Pulmonary artery endothelial cell (primary cell): ENCODE measurements around the gene C1orf35. TPM values are rescaled to one million over a fixed set of nuclear protein-coding genes. Genes with fewer than 3 reads are reported as not detected.

Experiments
- DNase-seq: peaks from one replicate; pipeline ENCODE4 v3.0.0-alpha.2; 2011; ENCODE audit warnings: low read depth, low spot score
- total RNA-seq: library from RNA; depleted of rRNA; stranded (reverse); fragments of >200 nt; gene quantifications from 2 replicates; pipeline ENCODE4 v1.2.3, GENCODE V29; 2014

The C1orf35 gene
- total RNA-seq, 1 donor from 2014 or later: 11.3 TPM

DNA sequence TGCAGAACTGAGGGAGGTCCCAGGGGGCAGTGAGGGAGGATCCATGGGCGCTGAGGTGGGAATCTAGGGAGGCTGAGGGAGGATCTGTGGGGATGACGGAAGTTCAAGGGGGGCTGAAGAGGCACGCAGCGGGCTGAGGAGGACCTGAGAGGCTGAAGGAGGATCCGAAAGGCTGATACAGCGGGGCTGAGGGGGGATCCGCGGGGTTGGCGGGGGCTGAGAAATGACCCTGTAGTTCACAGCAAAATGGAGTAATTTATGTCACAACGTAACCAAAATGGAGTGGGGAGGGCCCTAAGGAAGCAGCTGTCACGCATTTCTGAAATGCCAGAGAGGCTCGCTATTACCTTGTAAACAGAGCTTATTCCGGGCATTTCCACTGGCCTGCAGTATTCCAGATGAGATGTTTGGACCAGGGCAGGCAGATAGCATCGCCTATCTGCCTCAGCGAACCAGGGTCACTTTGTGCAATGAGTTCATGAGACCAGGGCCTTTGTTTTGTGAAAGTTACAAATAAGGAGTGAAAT, 6.9 kb upstream of the C1orf35 start:
- DNase-seq: no peak

DNA sequence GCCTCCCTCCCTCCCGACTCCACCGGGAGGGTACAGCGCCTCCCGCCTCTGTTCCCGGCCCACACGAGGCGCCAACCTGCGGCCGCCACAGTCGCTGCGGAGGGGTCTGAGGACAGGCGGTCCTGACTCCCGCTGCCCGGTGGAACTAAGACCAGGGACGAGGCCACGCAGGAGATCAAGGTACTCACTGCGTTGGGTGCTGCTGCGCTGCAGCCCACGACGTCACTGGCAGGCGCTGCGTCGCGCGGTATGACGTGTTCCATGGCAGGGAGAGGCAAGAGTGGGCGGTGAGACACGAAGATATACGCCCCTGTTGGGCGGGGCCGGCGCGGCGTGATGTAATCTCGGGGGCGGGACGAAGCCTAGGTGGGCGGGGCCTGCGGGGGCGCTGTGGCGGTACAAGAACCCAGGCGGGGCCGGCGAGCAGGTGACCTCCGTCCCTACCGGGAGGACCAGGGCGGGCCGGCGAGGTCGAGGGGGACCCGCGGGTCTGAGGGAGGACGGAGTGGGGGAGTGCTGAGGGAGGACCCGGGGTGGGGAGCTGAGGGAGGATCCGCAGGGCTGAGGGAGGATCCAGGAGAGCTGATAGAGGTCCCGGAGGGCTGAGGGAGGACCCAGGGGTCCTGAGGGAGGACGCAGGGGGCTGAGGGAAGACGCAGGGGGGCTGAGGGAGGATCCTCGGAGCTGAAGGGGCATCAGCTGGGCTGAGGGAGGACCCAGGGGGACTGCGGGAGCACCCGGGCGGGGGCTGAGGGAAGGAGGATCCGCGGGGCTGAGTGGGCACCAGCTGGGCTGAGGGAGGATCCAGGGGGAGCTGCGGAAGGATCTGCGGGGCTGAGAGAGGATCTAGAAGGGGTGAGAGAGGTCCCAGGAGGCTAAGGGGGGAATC, 6.2 kb upstream of the C1orf35 start, which contains the start of gene MRPL55:
TSS of gene MRPL55 (minus strand) at position 227 of the 889 bp plus-strand sequence. CDS start 1,039 bp downstream, outside the sequence.
- DNase-seq: peak; percentile 85

GRCh38 chr1:228108742-228109072, 5.6 kb upstream of the C1orf35 start:
- DNase-seq: no peak

- DNase-seq: no peak
These were observed 5.0 kb upstream of the C1orf35 start for GRCh38 chr1:228108055-228108690.

DNA sequence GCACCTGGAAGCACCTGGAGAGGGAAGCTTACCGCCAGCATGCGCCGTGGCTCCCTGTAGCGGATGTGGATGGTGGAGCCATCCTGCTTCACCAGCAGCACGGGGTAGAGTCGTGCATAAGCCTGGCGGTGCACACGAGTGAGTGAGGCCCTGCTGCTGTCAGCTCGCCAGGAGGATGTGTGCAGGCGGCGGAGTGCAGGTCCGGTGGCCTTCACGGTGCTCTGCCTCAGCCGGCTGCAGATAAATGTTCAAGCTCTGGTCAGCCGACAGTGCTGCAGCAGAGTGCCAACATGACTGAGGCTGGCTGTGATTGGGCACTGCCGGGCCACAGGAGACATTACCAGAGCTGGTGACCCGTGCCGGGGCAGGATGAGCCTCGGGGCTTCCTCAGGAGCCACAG, 4.5 kb upstream of the C1orf35 start:
- DNase-seq: no peak

- DNase-seq: no peak
These were observed 3.6 kb upstream of the C1orf35 start for GRCh38 chr1:228106800-228107054.

DNA sequence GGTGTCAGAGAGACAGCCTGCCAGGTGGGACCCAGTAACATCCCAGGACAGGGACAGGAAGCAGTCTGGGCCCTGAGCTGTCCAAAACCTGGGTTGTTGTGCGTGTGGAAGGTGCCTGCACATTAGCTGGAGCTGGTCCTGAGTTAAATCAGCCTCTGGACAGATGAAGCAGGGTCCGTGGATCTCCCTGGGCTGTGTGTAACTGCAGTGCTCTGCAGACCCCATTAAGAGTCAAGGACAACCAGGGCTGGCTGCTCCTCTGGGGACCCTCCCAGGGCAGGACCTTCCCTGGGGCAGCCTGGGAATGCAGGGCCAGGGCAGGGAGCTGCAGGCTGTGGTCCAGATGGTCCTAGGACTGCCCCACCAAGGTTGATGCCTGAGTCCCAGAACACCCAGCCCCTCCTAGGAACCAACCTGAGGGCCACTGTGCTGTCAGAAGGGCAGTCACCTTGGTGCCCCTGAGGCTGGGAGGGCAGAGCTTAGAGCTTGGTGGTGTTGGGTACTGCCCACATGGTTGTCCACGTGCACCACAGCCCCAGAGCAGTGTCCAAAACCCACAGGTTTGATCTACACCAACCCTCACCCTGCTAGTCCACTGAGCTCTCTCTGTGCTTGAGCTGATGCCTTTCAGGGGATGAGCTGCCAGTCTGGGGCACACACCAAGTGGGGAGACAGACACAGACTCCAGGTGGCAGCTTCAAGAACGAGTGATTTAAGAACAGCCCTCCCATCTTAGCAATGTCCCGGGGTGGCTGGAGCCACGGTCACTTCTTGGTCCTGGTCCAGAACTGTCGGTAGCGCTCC, 3.1 kb upstream of the C1orf35 start:
- no peak for DNase-seq

- DNase-seq: no peak
These were observed 2.3 kb upstream of the C1orf35 start for GRCh38 chr1:228105270-228105995.

DNA sequence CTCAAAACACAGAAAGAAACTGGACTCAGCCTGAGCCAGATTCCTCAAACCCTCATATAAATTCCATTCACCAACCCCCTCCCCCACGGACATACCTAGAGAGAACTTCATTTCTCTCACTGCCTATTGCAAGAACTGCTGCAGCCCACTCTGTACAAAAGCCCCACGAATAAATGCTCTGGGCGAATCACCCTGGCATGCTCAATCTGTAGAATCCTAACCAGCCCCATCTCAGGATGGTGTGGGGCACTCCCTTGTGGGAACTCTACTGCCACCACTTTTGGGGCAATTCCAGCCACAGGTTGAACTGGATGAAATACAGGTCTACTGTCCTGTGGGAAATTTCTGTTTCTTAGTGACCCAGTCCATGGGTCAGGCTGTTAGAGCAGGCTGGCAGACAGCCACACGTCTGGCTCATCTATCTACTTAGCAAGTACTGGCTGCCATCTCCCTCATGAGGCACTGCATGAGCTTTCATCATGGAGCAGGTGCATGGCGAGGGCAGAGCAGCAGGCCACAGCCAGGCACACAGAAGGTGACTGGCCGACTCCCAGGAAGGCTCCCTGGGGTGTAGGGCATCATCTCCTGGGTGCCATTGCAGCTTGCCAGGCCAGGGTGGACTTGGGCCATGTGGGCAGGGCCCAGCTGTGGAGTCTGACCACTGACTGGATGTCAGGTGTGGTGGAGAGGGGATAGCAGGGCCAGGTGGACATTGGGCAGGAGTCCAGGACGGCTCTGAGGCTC, 1.6 kb upstream of the C1orf35 start:
- no peak for DNase-seq

DNA sequence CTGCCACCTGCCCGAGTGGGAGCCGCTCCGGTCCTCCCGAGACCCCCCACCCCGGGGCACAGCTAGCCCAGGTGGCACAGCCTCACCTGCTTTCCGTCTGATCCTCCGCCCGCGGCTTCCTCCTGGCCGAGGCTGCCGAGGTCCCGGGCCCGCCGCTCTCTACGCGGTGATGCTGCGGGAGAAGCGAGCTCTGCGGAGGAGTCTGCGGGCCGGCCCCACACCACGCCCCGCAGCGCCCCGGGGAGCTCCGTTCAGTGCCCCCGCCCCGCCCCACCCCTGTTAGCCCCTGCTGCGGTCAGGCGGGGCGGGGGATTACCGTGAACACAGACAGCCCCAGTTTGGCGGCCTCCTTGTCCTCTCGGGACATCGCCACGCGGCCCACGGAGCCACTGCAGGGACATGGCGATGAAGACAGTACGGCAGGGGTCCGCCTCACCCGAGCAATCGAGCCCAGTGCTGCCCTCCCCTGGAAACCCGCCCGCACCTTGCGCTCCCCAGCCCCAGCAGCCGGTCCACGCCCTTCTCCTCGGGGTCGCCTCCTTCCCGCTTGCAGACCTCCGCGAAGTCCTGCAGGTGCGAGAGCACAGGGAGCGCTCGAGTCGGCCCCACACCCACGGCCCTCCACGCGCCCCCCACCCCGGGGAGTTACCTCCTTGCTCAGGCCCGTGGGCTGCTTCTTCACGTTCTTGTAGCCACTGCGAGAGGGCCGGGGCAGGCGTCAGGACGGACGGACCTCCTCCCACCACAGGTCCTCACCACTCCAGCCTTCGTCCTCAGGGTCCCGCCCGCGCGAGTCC, 933 bp downstream of the C1orf35 start:
- no peak for DNase-seq

GRCh38 chr1:228101614-228101993, 1.5 kb downstream of the C1orf35 start:
- no peak for DNase-seq

DNA sequence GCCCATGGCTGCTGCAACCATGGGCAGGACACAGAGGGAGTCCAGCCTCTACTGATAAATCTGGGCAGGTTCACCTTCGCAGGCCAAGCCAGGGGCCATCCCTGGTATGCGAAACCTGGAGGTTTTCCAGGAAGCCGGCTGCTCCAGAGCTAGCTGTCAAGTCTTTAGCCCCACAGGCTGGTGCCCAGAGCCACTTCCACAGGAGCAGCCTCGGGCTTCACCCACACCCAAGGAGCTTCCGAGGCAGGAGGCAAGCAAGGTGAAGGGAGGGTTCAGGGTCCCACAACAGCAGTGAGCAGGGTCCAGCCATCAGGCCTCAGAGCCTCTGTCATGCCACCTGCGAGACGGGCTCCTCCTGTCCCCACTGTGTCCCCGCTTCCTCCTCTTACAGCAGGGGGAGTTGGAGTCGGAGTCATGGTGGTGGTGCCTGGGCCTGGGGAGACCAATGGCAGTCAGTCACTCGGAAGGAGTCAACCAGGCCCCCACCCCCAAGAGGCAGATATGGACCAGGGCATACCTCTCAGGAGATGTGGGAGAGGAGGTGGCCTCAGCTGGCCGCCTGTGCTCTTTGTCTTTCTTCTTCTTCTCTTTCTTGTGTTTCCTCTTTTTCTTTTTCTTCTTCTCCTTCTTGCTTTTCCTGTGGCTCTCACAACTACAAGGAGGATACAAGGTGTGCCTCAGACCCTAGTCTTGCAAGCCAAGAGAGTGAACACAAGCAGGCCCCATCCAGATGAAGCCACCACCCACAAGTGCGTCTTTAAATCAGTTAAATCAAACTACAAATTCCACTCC, 2.1 kb downstream of the C1orf35 start:
- DNase-seq: no peak

- no peak for DNase-seq
These were observed 3.8 kb downstream of the C1orf35 start for GRCh38 chr1:228099331-228099732.

DNA sequence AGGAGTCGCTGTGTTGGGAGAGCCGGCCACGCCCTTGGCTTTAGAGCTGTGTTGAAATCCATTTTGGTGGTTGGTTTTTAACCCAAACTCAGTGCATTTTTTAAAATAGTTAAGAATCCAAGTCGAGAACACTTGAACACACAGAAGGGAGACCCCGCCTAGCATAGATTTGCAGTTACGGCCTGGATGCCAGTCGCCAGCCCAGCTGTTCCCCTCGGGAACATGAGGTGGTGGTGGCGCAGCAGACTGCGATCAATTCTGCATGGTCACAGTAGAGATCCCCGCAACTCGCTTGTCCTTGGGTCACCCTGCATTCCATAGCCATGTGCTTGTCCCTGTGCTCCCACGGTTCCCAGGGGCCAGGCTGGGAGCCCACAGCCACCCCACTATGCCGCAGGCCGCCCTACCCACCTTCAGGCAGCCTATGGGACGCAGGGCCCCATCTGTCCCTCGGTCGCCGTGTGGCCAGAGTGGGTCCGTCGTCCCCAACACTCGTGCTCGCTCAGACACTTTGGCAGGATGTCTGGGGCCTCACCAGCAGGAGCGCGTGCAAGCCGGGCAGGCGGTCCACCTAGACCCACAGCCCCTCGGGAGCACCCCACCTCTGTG, 4.7 kb downstream of the C1orf35 start:
- no peak for DNase-seq

- no peak for DNase-seq
These were observed 5.6 kb downstream of the C1orf35 start for GRCh38 chr1:228097333-228098081.

GRCh38 chr1:228096416-228097332, 6.5 kb downstream of the C1orf35 start:
- no peak for DNase-seq

DNA sequence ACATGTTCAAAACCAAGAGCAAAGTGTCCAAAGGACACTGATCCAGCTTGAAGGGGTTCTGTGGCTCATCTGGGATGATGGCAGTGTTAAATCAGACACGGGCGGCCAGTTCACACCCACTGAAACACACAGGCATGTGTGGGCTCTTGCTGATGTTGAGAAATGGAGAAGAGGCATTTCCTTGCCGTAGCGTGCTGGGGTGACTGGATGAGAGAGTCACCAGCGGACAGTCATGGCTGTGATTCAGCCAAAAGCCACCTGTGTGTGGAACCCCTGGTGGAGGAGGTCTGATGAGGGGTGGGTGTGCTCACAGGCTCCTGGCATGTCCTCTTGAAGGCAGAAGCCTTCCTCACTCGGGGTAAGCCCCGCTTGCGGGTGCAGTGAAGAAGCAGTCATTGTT, 7.2 kb downstream of the C1orf35 start:
- DNase-seq: no peak
